Neural cell (in vitro differentiated cells): ENCODE measurements around the gene BCDIN3D. TPM values are rescaled to one million over a fixed set of nuclear protein-coding genes. Genes with fewer than 3 reads are reported as not detected.

ENCODE experiments used
- H2AFZ ChIP-seq: fragments of 200-600, 300-800 bp; sonication (generic), shearing (Covaris generic); 2 replicates; pipeline ENCODE4 v1.6.0; 2014; ENCODE audit warnings: low read depth, mild to moderate bottlenecking, antibody characterized with exemption, low read length, moderate library complexity
- H3F3A ChIP-seq: fragments of 200-600 bp; shearing (Covaris generic); 2 replicates; pipeline ENCODE4 v1.6.1; 2016; ENCODE audit warnings: mild to moderate bottlenecking, moderate library complexity, mixed read lengths, antibody characterized with exemption, low read length; ENCODE audit not compliant: insufficient read depth, poor library complexity, severe bottlenecking
- H3K27ac ChIP-seq: fragments of 200-600, 300-800 bp; sonication (generic), shearing (Covaris generic); 2 replicates; pipeline ENCODE4 v1.5.1; 2014; ENCODE audit warnings: mild to moderate bottlenecking, low read length, moderate library complexity
- H3K27me3 ChIP-seq: fragments of 300-800, 200-600 bp; sonication (generic), shearing (Covaris generic); 2 replicates; pipeline ENCODE4 v1.6.0; 2014; ENCODE audit warnings: mild to moderate bottlenecking, low read depth, low read length, moderate library complexity; ENCODE audit not compliant: insufficient read depth
- H3K36me3 ChIP-seq: fragments of 300-800, 200-600 bp; sonication (generic), shearing (Covaris generic); 2 replicates; pipeline ENCODE4 v1.5.1; 2014; ENCODE audit warnings: mild to moderate bottlenecking, antibody characterized with exemption, low read length, moderate library complexity; ENCODE audit not compliant: insufficient read depth
- H3K4me2 ChIP-seq: fragments of 300-800, 200-600 bp; sonication (generic), shearing (Covaris generic); 2 replicates; pipeline ENCODE4 v1.6.0; 2014; ENCODE audit warnings: mild to moderate bottlenecking, low read length
- H3K4me3 ChIP-seq: fragments of 300-800, 200-600 bp; sonication (generic), shearing (Covaris generic); 2 replicates; pipeline ENCODE4 v1.5.1; 2014; ENCODE audit warnings: mild to moderate bottlenecking, low read length, moderate library complexity
- H3K79me2 ChIP-seq: fragments of 200-600 bp; shearing (Covaris generic); replicated peaks from 2 replicates; pipeline ENCODE4 v1.6.0; 2014; ENCODE audit warnings: mild to moderate bottlenecking, low read length, moderate library complexity; ENCODE audit not compliant: insufficient read depth
- H3K9ac ChIP-seq: fragments of 300-800, 200-600 bp; sonication (generic), shearing (Covaris generic); 2 replicates; pipeline ENCODE4 v1.6.1; 2016; ENCODE audit warnings: mild to moderate bottlenecking, low read length, mixed read lengths
- H3K9me2 ChIP-seq: fragments of 200-600 bp; shearing (Covaris generic); 2 replicates; pipeline ENCODE4 v1.6.1; 2016; ENCODE audit warnings: mild to moderate bottlenecking, low read length, mixed read lengths; ENCODE audit not compliant: insufficient read depth
- H3K9me3 ChIP-seq: fragments of 200-600, 300-800 bp; sonication (generic), shearing (Covaris generic); 2 replicates; pipeline ENCODE4 v1.6.1; 2016; ENCODE audit warnings: mild to moderate bottlenecking, mixed run types, low read length, moderate library complexity, mixed read lengths
- H4K20me1 ChIP-seq: fragments of 200-600 bp; shearing (Covaris generic); 2 replicates; pipeline ENCODE4 v1.6.1; 2016; ENCODE audit warnings: mild to moderate bottlenecking, mixed run types; ENCODE audit not compliant: insufficient read depth
- CTCF ChIP-seq: fragments of 450-650 bp; IDR thresholded peaks from 2 replicates; pipeline ENCODE4 v1.5.1; 2014; ENCODE audit warnings: antibody characterized with exemption, mild to moderate bottlenecking, moderate library complexity; ENCODE audit not compliant: poor library complexity, severe bottlenecking
- EP300 ChIP-seq: fragments of 450-650 bp; conservative IDR thresholded peaks from 2 replicates; pipeline ENCODE4 v1.6.1; 2014; ENCODE audit warnings: antibody characterized with exemption, mild to moderate bottlenecking, moderate library complexity; ENCODE audit not compliant: poor library complexity, severe bottlenecking
- EZH2 ChIP-seq: fragments of 200-600, 300-800 bp; shearing (Covaris generic), sonication (generic); IDR thresholded peaks from 2 replicates; pipeline ENCODE4 v1.6.1; 2014; ENCODE audit warnings: antibody characterized with exemption, low read length, borderline replicate concordance, mild to moderate bottlenecking; ENCODE audit not compliant: insufficient read depth, poor library complexity, severe bottlenecking
- MXI1 ChIP-seq: fragments of 450-650 bp; conservative IDR thresholded peaks from 2 replicates; pipeline ENCODE4 v1.6.1; 2014; ENCODE audit warnings: antibody characterized with exemption, mild to moderate bottlenecking; ENCODE audit not compliant: poor library complexity, severe bottlenecking
- POLR2AphosphoS5 ChIP-seq: IDR thresholded peaks from 2 replicates; pipeline ENCODE4 v1.6.1; 2012
- RAD21 ChIP-seq: fragments of 450-650 bp; conservative IDR thresholded peaks from 2 replicates; pipeline ENCODE4 v1.6.1; 2014; ENCODE audit warnings: antibody characterized with exemption, mild to moderate bottlenecking, moderate library complexity
- REST ChIP-seq: IDR thresholded peaks from 2 replicates; pipeline ENCODE4 v1.6.1; 2012; ENCODE audit warnings: borderline replicate concordance
- SMC3 ChIP-seq: fragments of 450-650 bp; conservative IDR thresholded peaks from 2 replicates; pipeline ENCODE4 v1.6.1; 2014; ENCODE audit warnings: antibody characterized with exemption, mild to moderate bottlenecking, moderate library complexity; ENCODE audit not compliant: poor library complexity
- TAF1 ChIP-seq: IDR thresholded peaks from 2 replicates; pipeline ENCODE4 v1.6.1; 2012; ENCODE audit warnings: low read depth
- polyA plus RNA-seq: library from polyadenylated mRNA; depleted of rRNA; stranded (reverse); fragments of >200 nt; gene quantifications from 2 replicates; pipeline ENCODE4 v1.2.3, GENCODE V29; 2014

Gene BCDIN3D
- polyA plus RNA-seq, 1 donor from 2014 or later = 10.0 TPM

DNA sequence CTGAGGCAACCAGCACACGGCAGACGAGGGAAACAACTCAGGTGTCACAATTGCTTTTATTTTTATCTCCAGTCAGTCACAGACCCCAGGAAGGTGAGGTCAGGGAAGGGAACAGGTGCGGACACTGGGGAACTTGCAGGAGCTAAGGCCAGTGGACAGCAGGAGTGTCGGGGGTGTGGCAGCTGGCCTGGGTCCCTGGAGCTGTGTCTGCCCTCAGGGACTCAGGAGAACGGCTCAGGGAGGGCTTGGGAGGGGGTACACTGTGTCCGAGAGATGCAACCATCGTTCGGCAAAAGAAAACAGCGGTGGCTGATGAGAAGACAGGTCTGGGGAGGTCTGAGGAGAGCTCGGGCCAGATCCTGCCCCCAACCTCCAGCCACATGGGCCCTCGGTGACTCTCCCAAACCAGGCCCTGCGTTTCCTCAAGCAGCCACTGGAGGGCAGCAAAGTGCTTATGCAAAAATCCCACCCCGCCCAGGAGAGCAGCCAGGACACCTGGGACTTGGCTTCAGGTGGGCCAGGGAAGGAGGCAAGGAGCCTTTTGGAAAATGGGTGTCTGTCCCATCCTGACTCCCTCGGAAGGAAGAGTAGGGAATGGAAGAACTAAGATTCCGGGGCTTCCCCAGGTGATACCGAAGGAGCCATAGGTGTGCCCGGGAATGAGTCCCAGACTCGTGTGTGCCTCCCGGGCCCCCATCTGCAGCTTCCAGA, 24.1 kb upstream of the BCDIN3D start:
- TF ChIP-seq RAD21 (peak; percentile 92), SMC3 (peak; percentile 90), EP300 (no peak), REST (no peak), POLR2AphosphoS5 (no peak), MXI1 (no peak), EZH2 (no peak), TAF1 (no peak), CTCF (peak; percentile 96)
- H3K36me3 ChIP-seq = no peaks in the 10 kb centered on the region
- no peaks in the 10 kb centered on the region for H3F3A ChIP-seq
- H3K4me3 ChIP-seq = no peak overlapping the region
- H2AFZ ChIP-seq = no peak overlapping the region
- H3K9me2 ChIP-seq = no peaks in the 10 kb centered on the region
- no peak overlapping the region for H3K4me2 ChIP-seq
- H3K9ac ChIP-seq = no peak overlapping the region
- H4K20me1 ChIP-seq = no peaks in the 10 kb centered on the region
- no peaks in the 10 kb centered on the region for H3K9me3 ChIP-seq
- H3K79me2 ChIP-seq = no peaks in the 10 kb centered on the region
- H3K27ac ChIP-seq = no peak overlapping the region
- H3K27me3 ChIP-seq = no peaks in the 10 kb centered on the region

DNA sequence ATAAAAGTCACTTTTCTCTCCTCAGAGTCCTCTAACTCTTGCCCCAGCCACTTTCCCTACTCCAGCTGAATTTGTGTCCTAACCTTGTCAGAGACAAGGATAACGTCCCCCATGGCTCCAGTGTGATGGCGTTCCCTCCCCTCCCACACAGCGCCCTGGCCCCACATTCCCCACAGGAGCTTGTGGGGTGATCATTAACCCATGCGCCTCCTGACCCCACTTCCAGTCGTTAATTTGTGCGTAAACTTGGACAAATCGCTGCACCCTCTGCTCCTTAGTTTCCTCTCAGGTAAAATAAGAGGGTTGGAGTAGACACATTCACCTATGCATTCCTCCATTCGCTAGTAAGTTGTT, 22.9 kb upstream of the BCDIN3D start:
- H3F3A ChIP-seq = no peaks in the 10 kb centered on the region
- no peak overlapping the region for H2AFZ ChIP-seq
- no peaks in the 10 kb centered on the region for H3K9me3 ChIP-seq
- H3K27ac ChIP-seq = no peak overlapping the region
- no peak overlapping the region for H3K9ac ChIP-seq
- no peaks in the 10 kb centered on the region for H3K79me2 ChIP-seq
- TF ChIP-seq REST = no peak
- TF ChIP-seq TAF1 = no peak
- TF ChIP-seq EP300 = no peak
- no peak for TF ChIP-seq MXI1
- no peak for TF ChIP-seq SMC3
- no peak overlapping the region for H3K4me2 ChIP-seq
- no peaks in the 10 kb centered on the region for H3K27me3 ChIP-seq
- no peaks in the 10 kb centered on the region for H3K9me2 ChIP-seq
- no peaks in the 10 kb centered on the region for H3K36me3 ChIP-seq
- H3K4me3 ChIP-seq = no peak overlapping the region
- no peaks in the 10 kb centered on the region for H4K20me1 ChIP-seq
